ENCODE measurements around the gene B4GALNT3.

The B4GALNT3 gene

GRCh38 chr12:466039-466438, 6.3 kb downstream of the B4GALNT3 start:
- no peak for DNase-seq (ENCODE audit: low read depth, low spot score)
- H3K4me3 ChIP-seq (ENCODE audit: low read length): no peak overlapping the region

GRCh38 chr12:466762-467161, 7.0 kb downstream of the B4GALNT3 start:
- DNase-seq (ENCODE audit: low read depth, low spot score): no peak
- no peak overlapping the region for H3K4me3 ChIP-seq (ENCODE audit: low read length)

GRCh38 chr12:467591-467990, 7.9 kb downstream of the B4GALNT3 start:
- H3K4me3 ChIP-seq (ENCODE audit: low read length): no peak overlapping the region
- no peak for DNase-seq (ENCODE audit: low read depth, low spot score)

DNA sequence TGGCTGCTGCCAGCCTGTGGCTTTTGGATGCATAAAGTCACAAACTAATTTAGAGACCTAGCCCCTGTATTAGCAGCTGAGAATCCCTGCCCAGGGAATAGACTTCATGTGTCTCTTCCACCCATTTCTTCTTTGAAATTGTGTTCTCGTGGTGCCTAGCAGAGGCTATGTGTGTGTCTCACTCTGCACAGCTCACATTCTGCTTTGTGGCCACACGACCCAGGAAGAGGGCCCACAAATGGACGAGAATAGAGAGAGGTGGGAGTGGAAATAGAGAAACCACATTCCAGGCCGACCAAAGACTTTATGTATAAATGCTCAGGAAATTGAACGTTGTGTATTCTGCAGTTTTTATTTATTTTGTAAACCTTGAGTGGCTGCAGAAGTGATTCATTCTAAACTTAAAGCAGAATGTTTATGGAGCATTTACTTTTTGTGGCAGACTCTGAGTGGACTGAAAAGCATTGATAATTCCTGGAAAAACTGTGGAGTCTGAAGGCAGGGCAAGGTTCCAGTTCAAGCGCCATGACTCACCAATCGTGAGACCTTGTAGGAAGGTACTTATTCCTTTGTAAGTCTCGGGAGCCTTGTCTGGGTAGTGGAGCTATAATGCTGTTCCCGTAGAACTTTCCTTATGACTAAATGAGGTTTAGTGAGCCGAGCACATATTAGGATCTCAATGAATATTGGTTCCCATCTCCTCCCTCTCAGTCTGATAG, 9.1 kb downstream of the B4GALNT3 start:
- no peak for DNase-seq (ENCODE audit: low read depth, low spot score)
- no peak overlapping the region for H3K4me3 ChIP-seq (ENCODE audit: low read length)

- no peak overlapping the region for H3K4me3 ChIP-seq (ENCODE audit: low read length)
- DNase-seq (ENCODE audit: low read depth, low spot score): no peak
Measured at GRCh38 chr12:470133-470532, 10.4 kb downstream of the B4GALNT3 start.

DNA sequence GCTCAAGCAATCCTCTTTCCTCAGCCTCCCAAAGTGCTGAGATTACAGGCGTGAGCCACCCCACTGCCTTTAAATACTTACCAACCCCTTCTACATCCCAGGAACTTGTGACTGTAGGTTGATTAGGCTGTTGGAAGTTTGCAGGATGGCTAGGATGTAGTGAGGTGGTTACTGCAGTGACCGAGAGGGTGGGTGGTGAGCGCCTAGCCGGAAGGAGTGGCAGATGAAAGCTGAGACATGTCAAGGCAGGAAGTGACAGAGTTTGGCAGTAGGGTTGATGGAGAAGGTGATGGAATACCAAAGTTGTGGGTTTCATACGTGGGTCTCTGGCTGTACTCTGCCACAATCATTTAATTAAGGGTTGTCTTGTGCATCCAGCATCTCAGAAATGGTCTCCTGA, 13.5 kb downstream of the B4GALNT3 start:
- H3K4me3 ChIP-seq (ENCODE audit: low read length): no peak overlapping the region
- no peak for DNase-seq (ENCODE audit: low read depth, low spot score)

- H3K4me3 ChIP-seq (ENCODE audit: low read length): no peak overlapping the region
- DNase-seq (ENCODE audit: low read depth, low spot score): no peak
Measured at GRCh38 chr12:473863-474577, 14.3 kb downstream of the B4GALNT3 start.

GRCh38 chr12:475286-475685, 15.5 kb downstream of the B4GALNT3 start:
- H3K4me3 ChIP-seq (ENCODE audit: low read length): no peak overlapping the region
- DNase-seq (ENCODE audit: low read depth, low spot score): no peak

DNA sequence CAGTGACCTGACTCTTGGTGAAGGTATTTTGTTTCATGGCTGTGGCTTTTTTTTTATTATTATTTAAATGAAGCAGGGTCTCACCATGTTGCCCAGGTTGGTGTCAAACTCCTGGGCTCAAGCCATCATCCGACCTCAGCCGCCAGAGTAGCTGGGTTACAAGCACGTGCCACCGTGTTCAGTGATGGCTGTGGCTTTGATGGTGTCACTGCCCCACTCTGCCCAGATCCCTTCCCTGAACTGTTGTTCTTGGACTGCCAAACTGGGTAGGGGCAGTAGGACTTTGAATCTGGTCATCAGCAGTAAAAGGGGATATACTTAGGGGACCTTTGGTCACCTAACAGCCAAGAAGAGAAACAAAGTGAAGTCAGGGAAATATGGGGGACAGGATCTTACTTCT, 19.4 kb downstream of the B4GALNT3 start:
- no peak overlapping the region for H3K4me3 ChIP-seq (ENCODE audit: low read length)
- DNase-seq (ENCODE audit: low read depth, low spot score): no peak

GRCh38 chr12:480831-481816, 21.4 kb downstream of the B4GALNT3 start:
- DNase-seq (ENCODE audit: low read depth, low spot score): no peak

DNA sequence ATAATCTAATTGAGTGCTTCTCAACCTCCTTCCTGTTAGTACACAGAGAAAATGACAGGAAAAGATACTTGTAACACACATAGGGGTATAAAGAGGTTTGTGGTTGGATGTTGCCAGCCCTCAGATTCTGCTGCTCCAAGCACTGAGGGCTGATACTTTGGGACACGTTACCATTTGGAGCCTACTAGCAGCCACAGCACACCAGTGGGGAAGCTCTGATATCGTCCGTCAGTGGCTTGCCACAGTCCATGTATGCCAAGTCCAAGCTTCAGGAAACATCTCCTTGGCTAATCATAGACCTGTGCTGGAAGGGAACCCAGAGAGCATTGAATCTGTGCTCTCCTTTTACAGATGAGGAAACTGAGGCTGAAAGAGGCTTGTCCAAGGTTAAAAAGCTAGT, 22.3 kb downstream of the B4GALNT3 start:
- H3K4me3 ChIP-seq (ENCODE audit: low read length): no peak overlapping the region
- peak; percentile 29 for DNase-seq (ENCODE audit: low read depth, low spot score)

More at GRCh38 chr12:480831-481816, 21.4 kb downstream of the B4GALNT3 start:
- H3K4me3 ChIP-seq (ENCODE audit: low read length): no peak overlapping the region

DNA sequence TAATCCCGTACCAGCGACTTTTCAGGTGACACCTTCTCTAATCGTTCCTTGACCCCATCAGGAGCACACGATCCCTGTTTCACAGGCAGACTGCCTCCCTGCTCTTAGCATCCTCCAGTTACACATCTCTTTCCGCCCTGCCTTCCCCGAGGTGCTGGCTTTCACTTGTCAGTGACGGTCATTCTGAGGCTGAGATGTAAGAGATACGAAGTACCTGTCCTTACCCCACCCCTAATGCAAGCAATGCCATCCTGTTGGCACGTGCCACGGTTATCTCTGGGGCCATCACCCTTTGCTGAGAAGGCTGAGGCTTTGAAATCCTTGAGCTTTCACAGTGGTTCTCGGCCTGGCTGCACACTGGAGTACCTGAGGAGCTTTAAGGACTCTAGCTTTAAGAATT, 24.4 kb downstream of the B4GALNT3 start:
- no peak for DNase-seq (ENCODE audit: low read depth, low spot score)
- H3K4me3 ChIP-seq (ENCODE audit: low read length): no peak overlapping the region

DNA sequence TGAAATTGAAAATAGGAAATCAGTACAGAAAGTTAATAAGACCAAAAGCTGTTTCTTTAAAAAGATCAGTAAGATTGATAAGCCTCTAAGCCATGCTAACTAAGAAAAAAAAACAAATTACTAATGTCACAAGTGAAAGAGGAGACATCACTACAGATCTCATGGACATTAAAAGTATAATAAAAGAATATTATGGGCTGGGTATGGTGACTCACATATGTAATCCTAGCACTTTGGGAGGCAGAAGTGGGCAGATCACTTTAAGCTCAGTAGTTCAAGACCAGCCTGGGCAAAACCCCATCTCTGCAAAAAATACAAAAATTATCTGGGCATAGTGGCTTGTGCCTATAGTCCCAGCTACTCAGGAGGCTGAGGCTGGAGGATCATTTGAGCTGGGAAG, 30.5 kb downstream of the B4GALNT3 start:
- H3K4me3 ChIP-seq (ENCODE audit: low read length): no peak overlapping the region
- no peak for DNase-seq (ENCODE audit: low read depth, low spot score)

DNA sequence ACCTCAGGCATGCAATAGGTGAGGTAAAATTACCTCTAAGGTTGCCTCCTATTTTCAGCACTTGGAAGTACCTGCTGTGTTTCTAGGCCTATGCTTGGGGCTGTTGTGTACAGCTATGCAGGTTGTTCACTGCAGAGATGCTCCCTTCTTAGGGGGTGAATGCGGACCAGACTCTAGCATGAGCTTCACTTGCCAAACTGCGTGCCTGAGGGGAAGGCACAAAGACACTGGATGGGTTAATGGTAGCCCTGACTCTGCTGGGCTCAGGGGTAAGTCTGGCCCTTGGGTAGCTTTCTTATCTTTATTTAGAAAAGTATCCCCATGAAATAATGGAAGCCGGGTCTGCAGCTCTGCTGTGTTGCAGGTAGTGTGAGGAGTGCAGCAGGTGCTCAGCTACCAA, 35.7 kb downstream of the B4GALNT3 start:
- DNase-seq (ENCODE audit: low read depth, low spot score): no peak
- no peak overlapping the region for H3K4me3 ChIP-seq (ENCODE audit: low read length)

DNA sequence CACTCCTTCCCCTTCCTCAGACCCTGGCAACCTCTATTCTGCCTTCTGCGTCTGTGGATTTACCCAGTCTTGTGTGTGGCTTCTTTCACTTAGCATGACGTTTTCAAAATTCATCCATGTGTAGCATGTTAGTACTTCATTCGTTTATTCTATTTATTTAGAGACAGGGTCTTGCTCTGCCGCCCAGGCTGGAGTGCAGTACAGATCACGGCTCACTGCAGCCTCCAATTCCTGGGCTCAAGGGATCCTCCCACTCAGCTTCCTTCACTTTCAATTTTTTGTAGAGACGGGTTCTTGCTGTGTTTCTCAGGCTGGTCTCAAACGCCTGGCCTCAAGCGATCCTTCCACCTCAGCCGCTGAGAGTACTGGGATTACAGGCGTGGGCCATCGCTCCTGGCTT, 37.0 kb downstream of the B4GALNT3 start:
- no peak overlapping the region for H3K4me3 ChIP-seq (ENCODE audit: low read length)
- DNase-seq (ENCODE audit: low read depth, low spot score): no peak

GRCh38 chr12:497501-498160, 37.9 kb downstream of the B4GALNT3 start:
- H3K4me3 ChIP-seq (ENCODE audit: low read length): no peak overlapping the region
- no peak for DNase-seq (ENCODE audit: low read depth, low spot score)

DNA sequence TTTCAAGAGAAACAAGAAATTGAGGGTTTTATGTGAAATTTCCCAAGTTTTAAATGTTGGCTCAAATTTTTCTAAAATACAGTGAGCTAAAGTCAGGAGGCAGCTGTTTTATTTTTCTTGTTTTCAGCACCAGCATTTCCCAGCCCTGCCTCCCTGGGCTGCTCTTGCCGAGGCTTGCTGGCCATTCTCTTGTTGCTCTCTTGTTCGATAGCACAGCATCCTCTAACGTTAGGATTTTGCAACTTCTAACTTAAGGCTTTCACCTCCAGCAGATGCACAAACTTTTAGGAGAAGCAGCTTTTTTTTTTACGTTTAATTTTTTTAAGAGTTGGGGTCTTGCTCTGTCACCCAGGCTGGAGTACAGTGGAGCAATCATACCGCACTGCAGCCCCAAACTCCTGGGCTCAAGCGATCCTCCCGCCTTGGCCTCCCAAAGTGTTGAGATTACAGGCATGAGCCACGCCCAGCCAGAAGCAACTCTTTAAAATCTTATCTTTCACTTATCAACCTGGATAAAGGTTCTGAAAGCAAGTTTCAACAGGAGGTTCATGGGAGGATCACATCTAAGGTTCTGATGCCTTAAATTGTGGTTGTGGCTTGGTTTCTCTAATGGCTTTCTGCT, 40.2 kb downstream of the B4GALNT3 start:
- no peak overlapping the region for H3K4me3 ChIP-seq (ENCODE audit: low read length)
- DNase-seq (ENCODE audit: low read depth, low spot score): no peak

DNA sequence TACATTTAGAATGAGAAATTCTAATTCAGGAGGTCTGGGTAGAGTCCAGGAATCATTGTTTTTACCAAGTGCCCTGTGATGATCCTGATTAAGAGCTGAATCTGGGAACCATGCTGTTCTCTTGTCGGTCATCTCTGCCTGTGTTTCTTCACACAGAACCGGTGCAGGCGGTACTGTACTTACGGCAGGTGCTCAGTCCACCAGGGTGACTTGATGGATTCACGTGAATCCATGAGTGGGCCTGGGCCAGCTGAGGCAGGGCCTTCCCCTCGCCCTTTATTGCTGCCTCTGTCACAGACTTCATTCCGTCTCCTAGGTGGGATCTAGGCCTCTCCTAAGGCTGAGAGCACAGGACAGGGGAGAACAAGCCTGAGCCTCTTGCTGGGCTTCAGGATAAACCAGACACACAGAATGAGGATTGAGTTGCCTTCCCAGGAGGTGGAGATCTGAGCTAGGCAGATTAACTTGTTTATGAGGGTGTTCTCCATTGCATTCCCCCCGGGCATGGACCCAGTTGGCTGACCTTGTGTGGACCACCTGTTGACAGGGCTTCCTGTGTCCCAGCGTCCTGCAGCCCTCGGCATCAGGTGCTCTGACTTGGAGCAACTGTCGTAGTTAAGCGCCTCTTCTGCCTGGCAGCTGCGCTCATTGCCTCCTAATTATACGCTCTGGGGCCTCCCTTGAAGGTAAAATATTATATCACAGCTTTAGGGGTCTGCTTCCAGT, 42.1 kb downstream of the B4GALNT3 start:
- H3K4me3 ChIP-seq (ENCODE audit: low read length): no peak overlapping the region
- DNase-seq (ENCODE audit: low read depth, low spot score): no peak
